GM04504 (cell line): Measurements from ENCODE around the gene UGT1A10.

Experiments
- DNase-seq: peaks from one replicate; pipeline ENCODE4 v3.0.0-alpha.2; 2012; ENCODE audit warnings: low read depth

UGT1A10 gene

DNA sequence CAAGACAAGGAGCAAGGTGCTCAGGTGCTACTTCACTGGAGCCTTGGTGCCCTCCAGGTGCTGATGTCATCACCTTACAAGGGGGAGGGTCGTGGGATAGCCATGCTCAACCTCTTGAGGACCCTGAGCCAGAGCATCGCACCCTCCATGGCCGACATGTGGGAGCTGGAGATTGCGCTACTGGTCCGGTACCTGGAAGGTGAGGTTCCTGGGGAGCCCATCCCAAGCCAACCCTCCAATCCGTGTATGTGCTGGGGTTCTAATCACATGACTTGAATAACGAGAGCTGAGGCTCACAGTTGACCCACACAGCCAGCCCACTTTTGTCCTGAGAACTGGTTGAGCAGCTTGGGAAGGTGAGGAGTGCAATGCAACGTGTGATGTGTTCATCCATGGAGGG lies 167.7 kb downstream of the UGT1A10 start:
- DNase-seq: no peak

DNA sequence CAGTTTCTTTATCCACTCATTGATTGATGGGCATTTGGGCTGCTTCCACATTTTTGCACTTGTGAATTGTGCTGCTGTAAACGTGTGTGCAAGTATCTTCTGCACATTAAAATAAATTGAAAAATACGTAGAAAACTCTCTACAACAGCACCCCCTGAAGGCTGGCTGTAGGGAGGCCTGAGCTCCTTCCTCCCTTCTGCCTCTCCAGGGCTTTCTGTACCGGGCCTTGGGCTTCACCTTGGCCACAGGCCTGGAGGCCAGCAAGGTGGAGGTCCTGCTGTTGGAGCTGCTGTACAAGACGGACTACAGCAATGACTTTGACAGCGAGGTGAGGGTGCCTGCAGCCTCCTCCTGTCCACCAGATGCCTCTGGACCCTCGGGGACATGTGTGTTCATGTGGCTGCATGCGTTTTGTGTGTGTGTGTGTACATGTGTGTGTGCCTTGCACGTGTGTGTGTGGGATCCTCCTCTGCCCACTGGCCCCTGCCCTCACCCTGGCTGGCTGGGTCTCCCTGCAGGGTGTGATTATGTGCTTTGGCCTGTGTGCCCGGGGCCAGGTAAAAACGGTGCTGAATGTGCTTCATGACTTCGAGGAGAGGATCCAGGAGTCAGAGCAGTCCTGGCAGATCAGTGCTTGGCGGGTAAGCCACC lies 171.1 kb downstream of the UGT1A10 start:
- no peak for DNase-seq

DNA sequence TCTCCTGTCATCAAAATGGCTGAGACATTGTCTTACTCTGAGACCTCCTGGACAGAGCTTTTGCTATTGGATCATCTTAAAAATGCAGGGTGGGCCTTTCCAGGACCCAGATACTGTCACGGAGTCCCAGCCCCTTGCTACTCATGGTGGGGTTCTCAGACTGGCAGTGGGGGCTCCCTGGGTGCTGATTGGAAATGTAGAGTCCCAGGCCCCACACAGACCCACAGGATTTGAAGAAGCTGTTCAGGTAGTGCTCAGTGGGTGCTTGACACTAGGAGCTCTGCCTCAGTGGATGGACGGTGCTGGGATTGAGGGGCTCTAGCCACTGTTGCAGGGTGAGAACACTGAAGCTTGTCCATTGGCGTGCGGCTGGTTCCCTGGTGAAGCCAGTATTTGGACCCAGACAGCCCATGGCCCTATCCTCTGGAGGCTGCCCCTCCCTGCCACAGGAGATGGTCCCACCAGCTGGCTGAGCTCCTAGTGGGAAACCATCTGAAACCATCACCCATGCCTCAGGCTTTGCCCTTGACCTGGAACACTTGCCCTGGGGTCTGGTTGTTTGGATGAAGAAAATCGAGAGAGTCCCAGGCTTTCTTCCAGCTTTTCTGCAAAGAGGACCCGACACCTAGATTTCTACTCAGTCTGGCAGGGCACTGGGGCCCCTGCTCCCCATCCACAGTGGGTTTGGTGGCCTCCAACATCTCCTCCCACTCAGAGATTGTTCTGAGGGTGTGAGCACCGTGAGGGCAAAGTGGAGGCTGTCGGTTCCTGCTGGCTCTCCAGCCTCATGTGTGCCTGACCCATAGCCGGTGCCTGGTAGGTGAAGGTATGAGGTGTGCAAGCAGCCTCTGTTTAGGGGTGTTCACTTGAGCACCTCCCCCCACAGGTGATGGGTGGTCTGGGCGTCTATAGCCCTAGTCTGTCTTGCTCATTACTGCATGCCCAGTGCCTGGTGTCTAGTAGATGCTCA lies 172.0 kb downstream of the UGT1A10 start:
- no peak for DNase-seq

DNA sequence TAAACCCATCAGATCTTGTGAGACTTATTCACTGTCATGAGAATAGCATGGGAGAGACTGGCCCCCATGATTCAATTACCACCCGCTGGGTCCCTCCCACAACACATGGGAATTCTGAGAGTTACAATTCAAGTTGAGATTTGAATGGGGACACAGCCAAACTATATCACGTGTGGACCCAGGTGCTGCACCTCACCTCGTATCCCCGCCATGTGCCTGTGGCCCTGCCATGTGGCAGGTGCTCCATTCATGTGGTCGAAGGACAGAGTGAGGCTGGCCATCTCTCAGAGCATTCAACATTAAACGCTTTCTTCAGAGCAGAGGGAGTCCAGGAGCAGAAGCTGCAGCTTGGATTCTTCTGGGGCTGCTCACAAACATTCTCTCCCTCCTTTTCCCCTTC lies 174.1 kb downstream of the UGT1A10 start:
- no peak for DNase-seq

DNA sequence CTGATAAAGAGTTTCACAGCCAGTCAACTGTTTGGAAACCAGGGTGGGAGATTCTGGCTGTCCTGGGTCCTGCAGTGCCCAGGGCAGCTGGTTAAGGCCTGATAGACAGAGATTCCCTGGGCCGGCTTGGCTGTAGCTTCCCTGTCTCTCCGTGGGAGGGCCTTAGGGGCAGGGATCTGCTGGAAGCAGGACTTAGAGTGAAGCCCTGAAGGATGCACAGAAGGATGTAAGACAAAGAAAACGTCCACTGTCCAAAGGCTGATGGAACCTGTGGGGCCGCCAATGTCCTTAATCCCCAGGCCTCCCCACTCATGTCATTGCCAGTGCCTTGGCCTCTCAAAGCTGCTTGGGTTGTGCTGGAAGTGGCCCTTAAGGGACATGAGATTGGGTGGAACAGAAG lies 174.8 kb downstream of the UGT1A10 start:
- DNase-seq: no peak

DNA sequence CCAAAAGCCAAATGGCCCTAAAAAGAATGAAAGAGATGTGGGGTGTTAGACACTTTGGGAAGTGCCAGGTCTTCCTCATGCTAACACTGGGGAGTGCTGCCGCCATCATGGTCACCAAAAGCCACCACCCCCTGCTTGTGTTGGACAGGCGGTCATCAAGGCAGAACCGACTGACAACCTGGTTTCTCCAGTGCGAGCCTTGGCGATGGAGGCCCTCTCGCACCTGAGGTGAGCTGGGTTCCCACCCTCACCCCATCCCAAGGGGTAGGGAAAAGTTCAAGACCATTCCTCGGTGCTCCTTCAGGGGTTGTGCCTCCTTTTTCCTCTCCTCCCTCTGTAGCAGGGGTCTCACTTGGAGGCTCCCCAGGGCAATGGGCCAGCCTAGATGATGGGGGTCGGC lies 175.5 kb downstream of the UGT1A10 start:
- no peak for DNase-seq

DNA sequence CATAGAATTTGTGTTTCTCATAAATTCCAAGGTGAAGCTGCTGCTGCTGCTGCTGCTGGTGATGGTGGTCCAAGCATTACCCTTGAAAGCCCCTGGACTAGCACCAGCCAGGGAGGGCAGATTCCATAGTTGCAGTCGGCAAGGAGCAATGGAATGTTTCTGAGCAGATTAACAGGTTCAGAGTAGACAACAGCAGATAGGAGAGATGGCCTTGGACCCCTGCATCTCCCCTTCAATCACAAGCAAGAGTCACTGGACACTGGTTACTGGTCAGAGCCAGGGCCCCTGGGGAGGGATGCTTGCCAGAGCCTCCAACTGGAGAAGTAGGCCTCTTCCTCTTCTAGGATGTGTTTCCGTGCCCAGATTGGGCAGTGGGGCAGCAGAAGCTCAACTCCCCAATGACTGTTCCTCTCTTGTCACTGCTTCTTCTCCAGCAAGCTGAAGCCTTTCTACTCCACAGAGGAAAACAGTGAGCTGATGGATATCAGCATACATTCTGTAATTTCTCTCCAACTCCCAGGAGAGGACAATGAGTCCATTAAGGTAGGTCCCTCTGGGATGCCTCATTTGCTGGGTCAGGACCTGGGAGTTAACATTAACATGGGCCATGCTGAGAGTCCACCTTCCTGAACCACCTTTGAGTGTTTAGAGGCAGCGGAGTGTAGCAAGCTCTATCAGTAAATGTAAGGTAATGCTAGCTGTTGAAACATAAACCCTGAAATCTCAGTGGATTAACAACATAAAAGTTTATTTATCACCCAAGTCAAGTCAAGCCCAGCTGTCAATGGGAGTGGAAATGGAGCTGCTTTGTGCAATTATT lies 177.2 kb downstream of the UGT1A10 start:
- no peak for DNase-seq

DNA sequence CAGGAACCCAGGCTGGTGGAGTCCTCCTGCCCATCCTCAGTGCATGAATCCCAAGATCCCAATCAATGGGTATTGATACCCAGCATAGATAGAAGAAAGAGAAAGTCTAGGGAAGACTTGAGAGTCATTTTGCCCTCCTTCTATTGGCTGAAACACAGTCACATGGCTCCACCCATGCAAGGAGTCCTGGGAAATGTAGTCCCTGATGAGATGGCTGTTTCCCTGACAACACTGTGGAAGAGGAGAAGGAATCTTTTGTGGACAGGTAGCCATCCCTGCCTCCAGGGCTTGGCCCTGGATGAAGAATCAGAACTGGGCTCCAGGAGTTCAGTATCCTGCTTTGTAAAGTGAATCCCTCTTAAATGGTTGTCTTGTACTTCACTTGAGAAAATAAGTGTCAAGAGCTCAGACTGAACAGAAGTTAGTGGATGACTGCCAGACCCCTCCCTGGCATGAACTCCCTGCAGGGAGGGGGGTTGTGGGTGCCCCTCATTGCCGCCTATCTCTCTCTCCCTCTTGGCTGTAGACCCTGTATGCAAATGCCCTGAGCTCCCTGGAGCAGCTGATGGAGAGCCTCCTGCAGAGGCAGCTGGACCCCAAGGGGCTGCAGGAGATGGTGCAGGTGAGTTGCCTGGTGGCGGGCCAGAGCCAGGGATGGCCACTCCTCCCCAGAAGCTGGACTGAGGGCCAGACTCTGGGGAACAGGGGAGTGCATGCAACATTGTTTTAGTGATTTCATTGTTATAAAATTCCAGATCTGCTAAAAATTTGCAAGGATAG lies 178.0 kb downstream of the UGT1A10 start:
- no peak for DNase-seq

DNA sequence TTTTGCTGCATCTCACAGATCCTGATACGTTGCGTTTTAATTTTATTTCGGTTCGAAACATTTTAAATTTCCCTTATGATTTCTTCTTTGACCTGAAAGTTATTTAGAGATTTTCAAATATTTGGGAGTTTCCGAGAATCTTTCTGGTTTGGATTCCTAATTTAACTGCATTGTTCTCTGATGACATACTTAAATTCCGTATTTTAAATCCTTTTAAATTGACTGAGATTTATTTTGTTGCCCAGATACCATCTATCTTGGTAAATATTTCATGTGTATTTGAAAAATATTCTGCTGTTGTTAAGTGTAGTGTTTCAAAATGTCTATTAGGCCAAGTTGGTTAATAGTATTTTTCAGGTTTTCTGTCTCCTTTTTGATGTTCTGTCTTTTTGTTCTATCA lies 179.6 kb downstream of the UGT1A10 start:
- no peak for DNase-seq

DNA sequence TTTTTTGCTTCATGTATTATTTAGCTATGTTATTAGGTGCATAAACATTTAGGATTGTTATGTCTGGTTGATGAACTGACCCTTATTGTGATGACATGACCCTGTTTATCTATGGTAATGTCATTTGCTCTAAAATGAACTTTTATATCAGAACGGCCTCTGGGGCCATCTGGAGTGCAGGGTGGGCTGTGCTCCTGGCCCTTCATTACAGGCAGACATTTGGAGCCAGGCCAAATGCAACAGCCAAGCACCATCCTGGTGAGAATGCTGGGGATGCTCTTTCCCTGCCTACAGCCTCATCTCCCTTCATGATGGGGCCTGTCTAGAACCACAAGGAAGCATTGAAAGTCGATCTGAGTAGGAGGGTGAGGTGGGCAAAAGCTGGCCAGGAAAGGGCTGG lies 180.1 kb downstream of the UGT1A10 start:
- no peak for DNase-seq

DNA sequence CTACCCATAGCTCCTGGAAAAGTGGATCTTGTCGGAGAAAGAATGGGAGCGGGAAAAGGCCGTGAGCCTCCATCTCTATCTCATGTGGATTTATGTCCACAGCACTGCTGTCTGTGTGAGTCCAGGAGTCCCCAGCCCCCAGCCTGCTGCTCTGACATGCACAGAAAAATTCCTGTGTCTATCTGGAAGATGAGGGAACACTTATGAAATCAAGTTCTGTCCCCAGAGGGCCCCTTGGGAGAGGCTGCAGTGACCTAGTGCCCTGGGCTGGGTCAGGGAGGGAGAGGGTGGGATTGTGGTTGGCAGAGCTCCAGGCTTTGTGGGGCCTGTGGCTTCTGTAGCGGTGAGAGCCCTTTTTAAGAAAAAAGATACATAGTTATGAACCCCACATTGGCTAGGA lies 180.5 kb downstream of the UGT1A10 start:
- no peak for DNase-seq

DNA sequence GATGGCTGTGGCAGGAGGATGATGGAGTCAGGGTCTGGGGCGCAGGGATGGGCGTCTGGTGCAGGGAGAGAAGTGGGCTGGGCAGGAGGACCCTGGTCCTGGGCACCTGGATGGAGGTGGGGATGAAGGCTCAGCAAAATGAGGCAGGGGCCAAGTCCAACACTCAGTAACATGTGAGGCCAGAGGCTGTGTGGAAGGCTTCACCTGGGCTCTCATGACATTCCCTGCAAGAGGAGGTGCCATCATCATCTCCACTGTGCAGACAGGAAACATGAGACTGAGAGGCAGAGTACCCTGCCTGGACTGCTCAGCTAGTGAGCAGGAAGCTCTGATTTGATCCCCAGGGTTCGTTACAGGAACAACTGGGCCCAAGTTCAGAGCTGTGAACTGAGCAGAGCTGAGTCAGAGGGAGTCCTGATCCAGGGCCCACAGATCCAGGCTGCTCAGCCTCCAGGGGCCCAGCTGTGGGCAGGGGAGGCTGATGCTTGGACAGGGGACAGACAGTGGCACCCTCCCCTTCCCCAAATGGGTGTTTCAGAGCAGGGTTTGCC lies 181.2 kb downstream of the UGT1A10 start:
- DNase-seq: no peak

DNA sequence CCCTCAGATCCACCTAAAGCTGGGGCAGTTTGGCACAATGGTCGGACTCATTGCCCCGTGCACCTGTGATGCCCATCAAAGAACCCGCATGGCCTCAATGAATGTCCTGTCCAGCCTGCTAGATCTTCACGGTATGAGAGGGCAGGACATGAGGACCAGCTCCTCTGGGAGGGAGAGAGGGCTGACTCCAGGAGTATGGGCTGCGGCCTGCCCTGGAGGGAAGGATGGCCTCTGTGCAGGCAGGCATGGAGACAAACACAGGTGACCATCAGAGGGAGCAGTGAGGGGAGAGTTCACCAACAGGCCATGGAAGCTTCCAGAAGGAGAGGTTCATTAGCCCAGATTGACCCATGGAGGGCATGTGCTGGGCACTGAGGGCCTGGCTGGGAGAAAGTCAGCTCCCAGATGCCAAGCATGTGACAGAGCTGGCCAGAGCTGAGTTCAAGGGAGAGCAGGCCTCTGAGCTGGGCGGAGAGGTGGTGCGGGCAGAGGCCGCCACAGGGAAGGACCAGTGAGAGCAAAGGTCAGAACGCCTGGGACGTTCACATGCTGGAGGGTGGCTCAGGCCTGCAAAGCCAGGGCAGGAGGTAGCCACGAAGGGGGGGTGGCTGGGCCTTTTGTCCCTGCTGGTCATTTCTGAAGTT lies 181.9 kb downstream of the UGT1A10 start:
- DNase-seq: no peak

DNA sequence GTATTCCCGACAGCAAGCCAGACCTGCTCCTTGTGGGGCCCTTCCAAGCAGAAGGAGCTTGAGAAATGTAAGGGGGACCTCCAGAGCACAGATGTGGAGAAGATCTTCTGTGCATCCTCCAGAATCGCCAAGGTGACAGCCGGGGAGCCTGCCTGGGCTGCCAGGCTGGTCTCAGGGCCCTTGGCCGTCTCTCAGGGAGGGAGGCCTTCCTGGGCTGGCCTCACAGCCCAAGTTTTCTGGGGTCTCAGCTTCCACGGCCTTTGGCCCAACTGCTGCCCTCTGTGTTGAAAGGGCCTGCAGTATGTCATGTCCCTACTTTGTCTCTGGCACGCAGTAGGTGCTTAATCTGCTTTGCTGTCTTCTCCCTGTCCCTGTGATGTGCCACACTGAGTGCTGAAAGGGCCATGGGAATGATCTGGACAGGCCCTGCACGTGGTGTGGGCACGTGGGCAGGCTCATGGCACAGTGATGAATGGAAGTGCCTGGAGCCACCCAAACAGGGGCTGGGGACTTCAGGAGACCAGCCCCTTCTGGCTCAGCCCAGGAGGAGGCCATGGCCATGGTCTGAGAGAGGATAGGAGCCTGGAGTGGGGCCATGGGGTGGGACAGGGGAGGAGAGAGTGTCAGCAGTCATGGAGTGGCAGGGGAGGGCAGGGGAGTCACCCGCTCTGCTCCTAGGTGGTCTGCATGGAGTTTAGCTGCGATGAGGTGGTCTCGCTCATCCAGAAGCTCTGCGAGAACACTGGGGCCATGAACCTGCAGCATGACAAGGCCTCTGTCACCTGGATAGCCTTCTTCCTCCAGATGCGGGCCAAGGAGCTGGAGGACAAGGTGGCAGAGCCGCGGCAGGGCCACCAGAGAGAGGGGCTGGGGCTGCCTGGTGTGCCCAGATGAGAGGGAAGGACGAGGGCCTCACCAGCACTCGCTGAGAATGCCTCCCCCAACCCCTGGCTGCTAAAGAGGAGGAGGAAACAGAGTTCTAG lies 182.7 kb downstream of the UGT1A10 start:
- DNase-seq: no peak

DNA sequence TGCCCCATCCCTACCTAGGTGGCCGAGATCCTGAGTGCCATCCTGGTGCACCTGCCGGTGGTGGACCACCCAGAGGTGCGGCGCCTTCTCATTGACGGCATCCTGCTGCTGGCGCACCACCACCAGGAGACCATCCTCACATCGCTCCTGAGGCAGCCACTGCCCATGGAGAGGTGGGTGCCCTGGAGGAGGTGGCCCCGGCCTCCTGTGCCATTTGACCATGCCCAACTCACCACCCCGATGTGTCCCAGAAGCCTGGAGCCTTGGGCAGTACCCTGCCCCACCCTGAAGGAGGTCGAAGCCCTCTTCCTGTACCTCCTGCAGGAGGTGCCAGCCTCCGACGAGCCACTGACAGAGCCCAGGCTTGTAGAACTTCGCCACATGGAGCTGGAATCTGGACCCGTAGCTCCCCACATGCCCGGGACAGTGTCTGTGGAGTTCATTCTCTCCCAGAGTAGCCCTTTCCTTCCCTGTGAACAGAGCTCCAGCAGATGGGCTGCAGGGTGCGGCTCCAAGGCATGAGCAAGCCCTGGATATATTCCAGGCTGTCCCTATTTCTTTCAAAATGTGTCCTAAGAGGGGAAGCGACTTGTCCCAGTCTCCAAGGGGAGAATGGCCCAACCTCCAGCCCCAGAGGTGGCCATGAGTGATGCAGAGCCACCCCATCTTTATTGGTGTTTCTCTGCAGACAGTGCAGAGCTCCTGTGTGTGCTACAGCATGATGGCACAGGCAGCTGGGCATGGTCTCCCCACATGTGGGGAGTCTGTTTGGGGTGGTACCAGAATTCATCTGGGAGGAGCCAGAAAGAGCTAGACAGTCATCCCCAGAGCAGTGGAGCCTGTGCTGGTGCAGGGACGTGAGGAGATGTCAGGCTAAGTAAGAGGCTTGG lies 183.9 kb downstream of the UGT1A10 start:
- no peak for DNase-seq

DNA sequence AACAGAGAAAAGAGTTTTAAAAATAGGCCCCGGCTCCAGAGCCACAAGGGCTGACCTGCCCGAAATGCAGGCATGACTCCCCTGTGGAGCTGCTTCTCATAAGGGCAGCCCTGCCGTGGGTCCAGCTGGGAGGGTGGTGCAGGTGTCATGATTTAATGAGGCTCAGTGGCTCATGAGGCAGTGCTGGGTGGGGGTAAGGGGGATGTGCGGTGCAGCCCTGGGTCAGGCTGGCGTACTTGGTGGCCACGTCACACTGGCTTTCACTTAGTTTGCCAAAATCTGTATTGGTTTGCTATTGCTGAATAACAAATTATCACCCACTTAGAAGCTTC lies 184.5 kb downstream of the UGT1A10 start:
- no peak for DNase-seq

DNA sequence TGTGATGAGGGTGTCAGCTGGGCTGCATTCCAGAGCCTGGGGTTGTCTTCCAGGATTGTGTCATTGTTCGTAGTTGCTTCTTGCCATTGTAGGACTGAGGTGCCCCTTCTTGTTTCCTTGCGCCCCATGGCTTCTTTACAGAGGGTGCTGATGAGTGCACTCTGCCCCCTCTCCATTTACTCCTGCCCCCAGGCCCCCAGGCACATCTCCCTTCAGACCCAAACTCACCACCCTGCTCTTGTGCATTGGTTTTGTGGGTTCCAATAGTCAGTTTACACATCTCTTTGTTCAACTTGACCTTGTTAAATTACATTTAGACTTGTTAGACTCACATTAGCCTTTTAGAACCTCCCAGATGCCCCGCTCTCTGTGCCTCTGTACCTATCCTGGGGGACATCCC lies 184.9 kb downstream of the UGT1A10 start:
- no peak for DNase-seq

DNA sequence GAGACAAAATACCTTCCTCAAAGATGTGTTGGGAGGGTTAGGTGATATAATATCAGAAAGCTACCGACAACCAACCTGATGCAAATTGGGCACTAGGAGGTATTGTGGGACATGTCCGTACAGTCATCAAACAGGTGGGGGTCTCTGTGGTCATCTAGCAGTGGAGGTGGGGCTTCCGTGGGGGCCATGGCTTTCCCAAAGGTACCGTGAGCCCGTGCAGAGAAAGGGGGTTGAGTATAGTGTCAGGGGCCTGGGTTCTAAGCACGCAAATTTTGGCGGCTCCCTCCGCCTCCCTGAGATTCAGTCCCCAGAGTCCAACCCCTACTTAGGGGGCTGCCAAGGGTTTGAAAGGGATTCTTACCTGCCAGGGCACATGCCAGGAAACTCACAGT lies 185.5 kb downstream of the UGT1A10 start:
- DNase-seq: no peak
